CD4-positive, CD25-positive, alpha-beta regulatory T cell (primary cell): ENCODE data around the gene TAL2. TPM values are rescaled to one million over a fixed set of nuclear protein-coding genes. Genes with fewer than 3 reads are reported as not detected.

ENCODE experiments used
- ATAC-seq, 2 donors: fragments of 150-1000 bp; cut with Tn5 transposase; one replicate each; pipeline ENCODE4 v1.10.0; 2021; ENCODE audit warnings: low read depth in 2 of 2, moderate number of reproducible peaks in 2 of 2, moderate library complexity in 1 of 2
- DNase-seq, 3 donors: peaks; one replicate each; pipeline versions ENCODE4 v3.0.0 to v3.0.0-alpha.2; 2012 to 2022; ENCODE audit warnings: mixed read lengths in 1 of 3
- H3K27ac ChIP-seq: one replicate; pipeline ENCODE4 v1.7.0; 2013; ENCODE audit warnings: mild to moderate bottlenecking, low read length; ENCODE audit not compliant: insufficient read depth, poor library complexity, severe bottlenecking
- H3K27me3 ChIP-seq: one replicate; pipeline ENCODE4 v1.7.0; 2013; ENCODE audit warnings: low read length; ENCODE audit not compliant: control insufficient read depth, insufficient read depth
- H3K36me3 ChIP-seq: one replicate; pipeline ENCODE4 v1.7.0; 2013; ENCODE audit warnings: mild to moderate bottlenecking, low read length, moderate library complexity; ENCODE audit not compliant: control insufficient read depth, insufficient read depth
- H3K4me1 ChIP-seq: 2 replicates; pipeline ENCODE4 v1.7.0; 2013; ENCODE audit warnings: mild to moderate bottlenecking, low read length; ENCODE audit not compliant: insufficient read depth, control insufficient read depth, poor library complexity, severe bottlenecking
- H3K4me3 ChIP-seq: one replicate; pipeline ENCODE4 v1.7.0; 2013; ENCODE audit warnings: low read depth, mild to moderate bottlenecking, low read length, moderate library complexity
- H3K9me3 ChIP-seq, 2 experiments: 1 replicate in 1 of 2; 2 replicates in 1 of 2; pipeline ENCODE4 v1.7.0; 2013; ENCODE audit warnings: low read length in 2 of 2, mild to moderate bottlenecking in 1 of 2, moderate library complexity in 1 of 2; ENCODE audit not compliant: control insufficient read depth in 2 of 2
- H3K27ac Mint-ChIP-seq, 3 donors: one replicate each; pipeline ENCODE4 v1.8.0; 2020 to 2022; ENCODE audit warnings: mild to moderate bottlenecking in 3 of 3, mixed read lengths in 3 of 3, moderate library complexity in 2 of 3
- H3K27me3 Mint-ChIP-seq: one replicate; pipeline ENCODE4 v1.8.0; 2022; ENCODE audit warnings: mild to moderate bottlenecking, mixed read lengths
- H3K36me3 Mint-ChIP-seq: one replicate; pipeline ENCODE4 v1.8.0; 2020; ENCODE audit warnings: mixed read lengths
- H3K4me1 Mint-ChIP-seq, 4 donors: one replicate each; pipeline ENCODE4 v1.8.0; 2020 to 2022; ENCODE audit warnings: mixed read lengths in 4 of 4, mild to moderate bottlenecking in 1 of 4
- H3K4me3 Mint-ChIP-seq, 4 donors: one replicate each; pipeline ENCODE4 v1.8.0; 2020 to 2022; ENCODE audit warnings: mild to moderate bottlenecking in 4 of 4, mixed read lengths in 4 of 4, moderate library complexity in 3 of 4
- H3K9me3 Mint-ChIP-seq, 7 donors: one replicate each; pipeline ENCODE4 v1.8.0; 2020 to 2022; ENCODE audit warnings: mixed read lengths in 7 of 7, mild to moderate bottlenecking in 3 of 7, moderate library complexity in 2 of 7
- polyA plus RNA-seq, 4 donors: library from polyadenylated mRNA; unstranded; fragments of 300-500 nt; fragmentation: Illumina TruSeq; gene quantifications; one replicate each; pipeline ENCODE4 v1.2.3, GENCODE V29; 2021
- total RNA-seq: library from RNA; stranded (reverse); gene quantifications from one replicate; pipeline ENCODE4 v1.2.3, GENCODE V29; 2022

The TAL2 gene
- total and polyA plus RNA-seq, 5 donors from 2014 or later = not detected

GRCh38 chr9:105661011-105661410 lies 1.2 kb upstream of the TAL2 start:
- Histone ChIP-seq H3K27ac (no peak overlapping the region), H3K4me1 (peaks cover 7% of the 10 kb centered on the region), H3K36me3 (no peaks in the 10 kb centered on the region), H3K9me3 (no peaks in the 10 kb centered on the region), H3K27me3 (peaks cover 17% of the 10 kb centered on the region), H3K4me3 (no peak overlapping the region)
- peaks cover 0 to 8% (median 2%) of the 10 kb centered on the region in 4 donors for H3K4me1 Mint-ChIP-seq
- H3K4me3 Mint-ChIP-seq = no peak overlapping the region
- no peaks in the 10 kb centered on the region for H3K36me3 Mint-ChIP-seq
- no peaks in the 10 kb centered on the region for H3K9me3 Mint-ChIP-seq
- H3K27ac Mint-ChIP-seq = no peak overlapping the region
- H3K27me3 Mint-ChIP-seq = peaks cover 23% of the 10 kb centered on the region
- DNase-seq (no peak), ATAC-seq (no peak)

DNA sequence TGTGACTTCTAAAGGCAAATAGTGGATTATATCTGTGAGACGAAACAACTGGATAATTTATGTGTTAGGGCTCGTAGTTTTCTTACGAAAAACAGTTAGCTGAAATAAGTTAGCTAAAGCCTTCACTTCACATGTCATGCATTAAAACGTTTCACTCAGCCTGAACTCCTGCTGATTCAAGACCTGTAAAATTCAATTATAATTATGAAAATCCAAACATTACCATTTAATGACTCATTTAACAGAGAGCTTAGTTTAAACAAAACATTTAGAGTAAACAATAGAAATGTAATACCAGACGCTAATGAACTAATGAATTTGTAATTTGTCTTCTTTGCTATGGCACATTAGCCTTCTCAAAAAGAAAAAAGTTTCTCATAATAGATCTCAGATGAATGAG lies 1.7 kb downstream of the TAL2 start:
- no peaks in the 10 kb centered on the region for H3K36me3 Mint-ChIP-seq
- no peak overlapping the region for H3K4me3 ChIP-seq
- ATAC-seq = no peak

GRCh38 chr9:105667867-105668266 lies 5.6 kb downstream of the TAL2 start:
- Mint-ChIP-seq H3K36me3 (no peaks in the 10 kb centered on the region), H3K27ac (no peak overlapping the region), H3K27me3 (peaks cover 7% of the 10 kb centered on the region), H3K9me3 (no peaks in the 10 kb centered on the region), H3K4me3 (no peak overlapping the region), H3K4me1 (peaks cover 0 to 3% (median 0%) of the 10 kb centered on the region in 4 donors)
- ATAC-seq = no peak
- Histone ChIP-seq H3K36me3 (no peaks in the 10 kb centered on the region), H3K27me3 (peaks cover 3% of the 10 kb centered on the region), H3K9me3 (no peaks in the 10 kb centered on the region), H3K4me3 (no peak overlapping the region), H3K4me1 (no peaks in the 10 kb centered on the region), H3K27ac (no peak overlapping the region)
- DNase-seq = no peak

More for the DNA sequence above, 1.7 kb downstream of the TAL2 start:
- Mint-ChIP-seq H3K9me3 (no peaks in the 10 kb centered on the region), H3K4me1 (no peaks in the 10 kb centered on the region), H3K4me3 (no peak overlapping the region), H3K27me3 (peaks cover 12% of the 10 kb centered on the region), H3K27ac (no peak overlapping the region)
- H3K27ac ChIP-seq = no peak overlapping the region
- H3K27me3 ChIP-seq = no peaks in the 10 kb centered on the region
- H3K4me1 ChIP-seq = no peaks in the 10 kb centered on the region
- no peaks in the 10 kb centered on the region for H3K9me3 ChIP-seq
- no peak for DNase-seq
- no peaks in the 10 kb centered on the region for H3K36me3 ChIP-seq

DNA sequence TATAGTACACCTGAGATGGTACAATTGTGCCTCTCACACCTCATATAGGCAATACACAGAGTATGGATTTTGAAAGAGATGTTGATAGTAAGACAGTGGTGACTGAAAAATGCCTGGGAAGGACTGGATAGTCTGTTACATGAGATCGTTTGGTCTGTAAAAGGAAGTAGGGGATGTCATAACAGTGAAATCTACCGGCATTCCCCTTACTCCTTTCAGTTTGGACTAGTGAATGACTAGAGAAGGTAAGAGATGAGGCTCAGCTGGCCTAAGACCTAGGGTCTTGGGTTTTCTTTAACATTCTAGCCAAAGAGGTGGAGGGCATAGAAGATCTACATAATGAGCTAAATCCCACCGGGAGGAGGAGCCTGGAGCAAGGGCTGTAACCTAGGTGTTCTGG lies 8.1 kb downstream of the TAL2 start:
- no peaks in the 10 kb centered on the region for H3K36me3 Mint-ChIP-seq
- H3K4me1 Mint-ChIP-seq = peaks cover 0 to 6% (median 0%) of the 10 kb centered on the region in 4 donors
- H3K4me3 Mint-ChIP-seq = no peak overlapping the region
- no peaks in the 10 kb centered on the region for H3K9me3 Mint-ChIP-seq
- H3K27me3 Mint-ChIP-seq = peaks cover 17% of the 10 kb centered on the region
- Histone ChIP-seq H3K4me3 (no peak overlapping the region), H3K9me3 (no peaks in the 10 kb centered on the region), H3K4me1 (no peaks in the 10 kb centered on the region), H3K27me3 (peaks cover 3% of the 10 kb centered on the region), H3K36me3 (no peaks in the 10 kb centered on the region), H3K27ac (no peak overlapping the region)
- DNase-seq (no peak), ATAC-seq (no peak)
- no peak overlapping the region for H3K27ac Mint-ChIP-seq

- Histone ChIP-seq H3K9me3 (no peaks in the 10 kb centered on the region), H3K27ac (no peak overlapping the region), H3K4me1 (no peaks in the 10 kb centered on the region), H3K4me3 (no peak overlapping the region), H3K27me3 (peaks cover 3% of the 10 kb centered on the region), H3K36me3 (no peaks in the 10 kb centered on the region)
- no peak for DNase-seq
- Mint-ChIP-seq H3K36me3 (no peaks in the 10 kb centered on the region), H3K9me3 (no peaks in the 10 kb centered on the region), H3K4me3 (no peak overlapping the region), H3K4me1 (peaks cover 0 to 6% (median 0%) of the 10 kb centered on the region in 4 donors), H3K27ac (no peak overlapping the region), H3K27me3 (peaks cover 17% of the 10 kb centered on the region)
- ATAC-seq = no peak
Measured at GRCh38 chr9:105670775-105671174, 8.5 kb downstream of the TAL2 start.

GRCh38 chr9:105672711-105673234 lies 10.5 kb downstream of the TAL2 start:
- no peak overlapping the region for H3K27ac Mint-ChIP-seq
- H3K9me3 ChIP-seq = no peaks in the 10 kb centered on the region

GRCh38 chr9:105673850-105674387 lies 11.7 kb downstream of the TAL2 start:
- H3K27me3 Mint-ChIP-seq = peaks cover 16% of the 10 kb centered on the region
- H3K4me1 ChIP-seq = no peaks in the 10 kb centered on the region
- no peaks in the 10 kb centered on the region for H3K36me3 Mint-ChIP-seq
- DNase-seq (no peak), ATAC-seq (no peak)
- H3K27me3 ChIP-seq = peaks cover 3% of the 10 kb centered on the region
- no peak overlapping the region for H3K27ac ChIP-seq
- peaks cover 0 to 6% (median 0%) of the 10 kb centered on the region in 4 donors for H3K4me1 Mint-ChIP-seq
- no peaks in the 10 kb centered on the region for H3K9me3 ChIP-seq
- H3K9me3 Mint-ChIP-seq = no peaks in the 10 kb centered on the region
- H3K4me3 Mint-ChIP-seq = no peak overlapping the region
- no peak overlapping the region for H3K27ac Mint-ChIP-seq
- no peak overlapping the region for H3K4me3 ChIP-seq
- H3K36me3 ChIP-seq = no peaks in the 10 kb centered on the region

More at GRCh38 chr9:105672711-105673234, 10.5 kb downstream of the TAL2 start:
- Mint-ChIP-seq H3K4me3 (peak overlapping the region in 1 of 4 donors; percentile 32), H3K4me1 (peaks cover 0 to 6% (median 0%) of the 10 kb centered on the region in 4 donors), H3K9me3 (no peaks in the 10 kb centered on the region), H3K27me3 (peaks cover 21% of the 10 kb centered on the region), H3K36me3 (no peaks in the 10 kb centered on the region)
- Histone ChIP-seq H3K27ac (no peak overlapping the region), H3K36me3 (no peaks in the 10 kb centered on the region), H3K27me3 (peaks cover 3% of the 10 kb centered on the region), H3K4me1 (no peaks in the 10 kb centered on the region), H3K4me3 (no peak overlapping the region)
- ATAC-seq (no peak), DNase-seq (no peak)

- Histone ChIP-seq H3K4me3 (no peak overlapping the region), H3K4me1 (no peaks in the 10 kb centered on the region), H3K36me3 (no peaks in the 10 kb centered on the region), H3K27ac (no peak overlapping the region), H3K9me3 (no peaks in the 10 kb centered on the region), H3K27me3 (peaks cover 3% of the 10 kb centered on the region)
- DNase-seq = no peak
- H3K9me3 Mint-ChIP-seq = no peaks in the 10 kb centered on the region
- no peak overlapping the region for H3K27ac Mint-ChIP-seq
- no peaks in the 10 kb centered on the region for H3K36me3 Mint-ChIP-seq
- H3K27me3 Mint-ChIP-seq = peaks cover 16% of the 10 kb centered on the region
- peaks cover 0 to 6% (median 0%) of the 10 kb centered on the region in 4 donors for H3K4me1 Mint-ChIP-seq
- ATAC-seq = no peak
- H3K4me3 Mint-ChIP-seq = no peak overlapping the region
Measured at GRCh38 chr9:105676351-105676923, 14.2 kb downstream of the TAL2 start.
